HL-60 (cell line): ENCODE data around the gene PRUNE1.

ENCODE experiments used
- CTCF ChIP-seq: IDR thresholded peaks from one replicate; pipeline ENCODE4 v1.5.1; 2011; ENCODE audit warnings: low read length, control low read depth, inconsistent platforms; ENCODE audit not compliant: insufficient read depth
- POLR2AphosphoS5 ChIP-seq: IDR thresholded peaks from 2 replicates; pipeline ENCODE4 v1.6.1; 2012; ENCODE audit warnings: low read depth
- REST ChIP-seq: IDR thresholded peaks from 2 replicates; pipeline ENCODE4 v1.6.1; 2012; ENCODE audit warnings: low read depth; ENCODE audit not compliant: insufficient replicate concordance

DNA sequence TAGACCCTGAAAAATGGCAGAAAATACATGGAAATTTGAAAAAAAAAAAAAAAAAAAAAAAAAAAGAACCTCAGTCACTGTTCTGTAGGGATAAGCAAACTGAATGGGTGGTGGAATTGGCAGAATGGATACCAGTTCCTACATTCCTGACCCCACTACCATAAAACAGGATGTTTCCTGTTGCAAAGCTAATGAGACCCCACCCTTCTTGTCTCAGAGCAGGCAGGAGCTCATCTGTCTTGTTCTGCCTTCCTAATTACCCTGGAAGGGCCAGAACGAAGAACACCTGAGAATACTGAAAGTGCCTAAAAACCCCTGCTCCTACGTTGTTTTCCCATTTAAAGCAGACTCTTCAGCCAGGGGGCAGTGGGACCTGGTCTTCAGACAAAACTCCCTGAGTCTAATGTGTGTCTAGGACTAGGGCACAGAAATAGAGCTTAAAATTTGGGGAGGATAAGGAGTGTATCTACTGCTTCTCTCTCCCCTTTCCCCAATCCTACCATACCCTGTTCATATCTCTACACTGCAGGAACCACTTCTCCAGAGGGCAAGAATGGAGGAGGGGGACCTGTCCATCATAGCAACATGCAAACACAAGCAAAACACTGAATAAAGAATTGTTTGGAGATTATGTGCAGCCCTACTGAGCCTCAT is 43.2 kb downstream of the PRUNE1 start:
- TF ChIP-seq CTCF (no peak), REST (no peak), POLR2AphosphoS5 (no peak)
